PC-9 (cell line): Measurements from ENCODE around the gene RBFOX2. TPM values are rescaled to one million over a fixed set of nuclear protein-coding genes. Genes with fewer than 3 reads are reported as not detected.

Experiments used
- BruUV-seq: library from RNA; stranded (reverse); fragments of 400-500 nt; replicated peaks from 2 replicates; lab custom pipeline; 2021; lab: Mats Ljungman, UMichigan
- CTCF ChIA-PET: fragments of 300-600 bp; sonication (Branson Sonifier 250); formaldehyde crosslinking; loops from one replicate; lab custom pipeline; 2022; ENCODE audit warnings: antibody characterized with exemption; lab: Charles Lee
- POLR2A ChIA-PET: fragments of 300-600 bp; sonication (Branson Sonifier 250); formaldehyde crosslinking; loops from one replicate; lab custom pipeline; 2022; ENCODE audit warnings: antibody characterized with exemption; ENCODE audit not compliant: unreplicated experiment; lab: Charles Lee
- DNase-seq, 2 experiments: peaks; one replicate each; pipeline versions ENCODE4 v3.0.0 to v3.0.0-alpha.2; 2015 to 2022; ENCODE audit warnings: mixed read lengths in 1 of 2
- H2AFZ ChIP-seq: fragments of 200-600 bp; sonication (generic); 2 replicates; pipeline ENCODE4 v1.8.1; 2017; ENCODE audit warnings: antibody characterized with exemption
- H3F3A ChIP-seq: fragments of 200-600 bp; sonication (generic); 2 replicates; pipeline ENCODE4 v1.8.1; 2017; ENCODE audit warnings: antibody characterized with exemption, mild to moderate bottlenecking, low read depth; ENCODE audit not compliant: insufficient read depth
- H3K27ac ChIP-seq: fragments of 200-600 bp; sonication (generic); 2 replicates; pipeline ENCODE4 v1.6.1; 2016; ENCODE audit warnings: mixed run types
- H3K27me3 ChIP-seq: fragments of 200-600 bp; sonication (generic); 2 replicates; pipeline ENCODE4 v1.6.1; 2016; ENCODE audit warnings: low read depth, mixed run types; ENCODE audit not compliant: insufficient read depth
- H3K36me3 ChIP-seq: fragments of 200-600 bp; sonication (generic); 2 replicates; pipeline ENCODE4 v1.6.1; 2016; ENCODE audit warnings: low read depth, mixed run types
- H3K4me1 ChIP-seq: fragments of 200-600 bp; sonication (generic); replicated peaks from 2 replicates; pipeline ENCODE4 v1.6.1; 2016; ENCODE audit warnings: mixed run types; ENCODE audit not compliant: insufficient read depth
- H3K4me2 ChIP-seq: fragments of 200-600 bp; sonication (generic); 2 replicates; pipeline ENCODE4 v1.6.1; 2017; ENCODE audit warnings: mixed run types
- H3K4me3 ChIP-seq: fragments of 200-600 bp; sonication (generic); 2 replicates; pipeline ENCODE4 v1.6.1; 2016; ENCODE audit warnings: mixed run types
- H3K79me2 ChIP-seq: fragments of 200-600 bp; sonication (generic); 2 replicates; pipeline ENCODE4 v1.6.1; 2017; ENCODE audit warnings: low read depth, mixed run types
- H3K9me2 ChIP-seq: fragments of 200-600 bp; sonication (generic); 2 replicates; pipeline ENCODE4 v1.8.1; 2017; ENCODE audit warnings: mild to moderate bottlenecking; ENCODE audit not compliant: insufficient read depth
- H3K9me3 ChIP-seq: fragments of 200-600 bp; sonication (generic); 2 replicates; pipeline ENCODE4 v1.8.1; 2016; ENCODE audit warnings: low read depth; ENCODE audit not compliant: insufficient read depth
- H4K20me1 ChIP-seq: fragments of 200-600 bp; sonication (generic); 2 replicates; pipeline ENCODE4 v1.8.1; 2017; ENCODE audit not compliant: insufficient read depth
- CTCF ChIP-seq: fragments of 200-600 bp; sonication (generic); conservative IDR thresholded peaks from 2 replicates; pipeline ENCODE4 v1.6.1; 2017; ENCODE audit warnings: mixed run types, antibody characterized with exemption, mild to moderate bottlenecking, moderate library complexity
- EZH2 ChIP-seq: fragments of 200-600 bp; sonication (generic); IDR thresholded peaks from 2 replicates; pipeline ENCODE4 v1.8.0; 2017; ENCODE audit warnings: antibody characterized with exemption, low read depth
- intact Hi-C: fragments of 100-400 bp; cut with micrococcal nuclease; formaldehyde crosslinking; loops from one replicate; pipeline ENCODE4 v1.10.0; 2022; ENCODE audit not compliant: unreplicated experiment
- total RNA-seq: library from RNA; stranded (reverse); gene quantifications from 2 replicates; pipeline ENCODE4 v1.2.3, GENCODE V29; 2021

The RBFOX2 gene
- total RNA-seq, 1 experiment from 2014 or later, result 109 TPM

GRCh38 chr22:35966314-35967045 is 62.1 kb downstream of the RBFOX2 start:
- no peak overlapping the region for H3K4me2 ChIP-seq
- CTCF ChIA-PET, result interaction anchor here (0.6 to 0.7 kb wide), 3 partner anchors 12 to 520 kb away, joined by 3 to 4 read pairs (median 3); no protein-coding TSS in a partner anchor

GRCh38 chr22:35963237-35963810 is 65.3 kb downstream of the RBFOX2 start:
- no peak for TF ChIP-seq EZH2
- Histone ChIP-seq H3F3A (peaks cover 18% of the 10 kb centered on the region; the same call in 1 of the 2 replicates), H4K20me1 (peaks cover 38% of the 10 kb centered on the region), H3K9me2 (no peaks in the 10 kb centered on the region), H3K79me2 (peaks cover 96% of the 10 kb centered on the region), H3K9me3 (no peaks in the 10 kb centered on the region), H3K4me2 (no peak overlapping the region), H3K4me1 (no peaks in the 10 kb centered on the region), H3K27me3 (no peaks in the 10 kb centered on the region), H3K36me3 (no peaks in the 10 kb centered on the region), H3K27ac (no peak overlapping the region), H3K4me3 (no peak overlapping the region), H2AFZ (no peak overlapping the region)
- CTCF ChIA-PET, result interaction anchor here (0.5 kb wide), 1 partner anchor 206 kb away, joined by 10 read pairs; no protein-coding TSS in a partner anchor
- no peak for DNase-seq
- no TSS peak for BruUV-seq
- intact Hi-C loops, result no loop called here
- POLR2A ChIA-PET, result interaction anchor here (0.6 kb wide), 1 partner anchor 65 kb away, joined by 11 read pairs; the partner anchor contains the start of gene RBFOX2

More at GRCh38 chr22:35966314-35967045, 62.1 kb downstream of the RBFOX2 start:
- Histone ChIP-seq H3K4me3 (no peak overlapping the region), H3F3A (peaks cover 11% of the 10 kb centered on the region; the same call in 1 of the 2 replicates), H3K9me3 (no peaks in the 10 kb centered on the region), H3K79me2 (peaks cover 95% of the 10 kb centered on the region), H3K4me1 (peaks cover 6% of the 10 kb centered on the region), H3K9me2 (no peaks in the 10 kb centered on the region), H3K27me3 (no peaks in the 10 kb centered on the region), H2AFZ (no peak overlapping the region), H3K36me3 (no peaks in the 10 kb centered on the region), H4K20me1 (peaks cover 28% of the 10 kb centered on the region), H3K27ac (no peak overlapping the region)
- POLR2A ChIA-PET, result interaction anchor here (0.7 kb wide), 1 partner anchor 525 kb away, joined by 5 read pairs; no protein-coding TSS in a partner anchor
- TF ChIP-seq EZH2, result no peak
- no peak for TF ChIP-seq CTCF
- intact Hi-C loops, result no loop called here
- no TSS peak for BruUV-seq
- no peak for DNase-seq

- peaks cover 11% of the 10 kb centered on the region; the same call in 1 of the 2 replicates for H3K36me3 ChIP-seq
- intact Hi-C loops, result no loop called here
- H3K9me3 ChIP-seq, result no peaks in the 10 kb centered on the region
- ChIA-PET CTCF (no interaction called here), POLR2A (interaction anchor here (0.6 kb wide), 1 partner anchor 144 kb away, joined by 9 read pairs; no protein-coding TSS in a partner anchor)
- H4K20me1 ChIP-seq, result peaks cover 54% of the 10 kb centered on the region
- TF ChIP-seq CTCF (no peak), EZH2 (no peak)
- H3K4me2 ChIP-seq, result no peak overlapping the region
- H3K27ac ChIP-seq, result no peak overlapping the region
- no peaks in the 10 kb centered on the region for H3K4me1 ChIP-seq
- H3K9me2 ChIP-seq, result no peaks in the 10 kb centered on the region
- DNase-seq, result no peak
- H3K4me3 ChIP-seq, result no peak overlapping the region
- peaks cover 7% of the 10 kb centered on the region; the same call in 1 of the 2 replicates for H3F3A ChIP-seq
- BruUV-seq, result no TSS peak
- H3K79me2 ChIP-seq, result peaks cover 94% of the 10 kb centered on the region
- no peak overlapping the region for H2AFZ ChIP-seq
- H3K27me3 ChIP-seq, result no peaks in the 10 kb centered on the region
These were observed 66.9 kb downstream of the RBFOX2 start for GRCh38 chr22:35961480-35962295.
